Placental pericyte (primary cell): ENCODE results near the gene CRISP2. TPM values are rescaled to one million over a fixed set of nuclear protein-coding genes. Genes with fewer than 3 reads are reported as not detected.

Experiments used
- total RNA-seq: library from RNA; depleted of rRNA; stranded (reverse); fragments of >200 nt; gene quantifications from 2 replicates; pipeline ENCODE4 v1.2.3, GENCODE V29; 2012

CRISP2 gene, protein sequence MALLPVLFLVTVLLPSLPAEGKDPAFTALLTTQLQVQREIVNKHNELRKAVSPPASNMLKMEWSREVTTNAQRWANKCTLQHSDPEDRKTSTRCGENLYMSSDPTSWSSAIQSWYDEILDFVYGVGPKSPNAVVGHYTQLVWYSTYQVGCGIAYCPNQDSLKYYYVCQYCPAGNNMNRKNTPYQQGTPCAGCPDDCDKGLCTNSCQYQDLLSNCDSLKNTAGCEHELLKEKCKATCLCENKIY
- not detected in 2 replicates for total RNA-seq

DNA sequence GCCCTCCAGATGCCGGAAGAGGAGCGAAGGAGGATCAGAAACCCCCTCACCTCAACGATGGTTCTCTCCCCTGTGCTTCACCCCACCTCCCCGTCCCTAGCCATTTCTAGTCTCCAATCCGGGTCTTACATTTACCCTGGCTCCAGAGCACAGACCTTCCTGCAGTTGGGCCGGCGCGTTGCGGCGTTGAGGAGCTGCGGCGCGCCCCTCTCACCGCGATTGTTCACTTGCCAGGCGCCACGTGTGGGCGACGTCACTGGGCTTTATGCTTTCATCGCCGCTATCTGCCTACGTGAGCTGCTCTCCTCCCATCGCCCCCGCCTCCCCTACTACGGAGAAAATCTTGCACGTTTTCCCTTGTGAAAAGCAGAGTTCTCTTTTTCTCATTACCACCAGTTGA lies at the start of gene CRISP2:
Gene CRISP2 (minus strand): TSS at position 198 of the 400 bp plus-strand sequence. CDS start 4,347 bp downstream, outside the sequence.

DNA sequence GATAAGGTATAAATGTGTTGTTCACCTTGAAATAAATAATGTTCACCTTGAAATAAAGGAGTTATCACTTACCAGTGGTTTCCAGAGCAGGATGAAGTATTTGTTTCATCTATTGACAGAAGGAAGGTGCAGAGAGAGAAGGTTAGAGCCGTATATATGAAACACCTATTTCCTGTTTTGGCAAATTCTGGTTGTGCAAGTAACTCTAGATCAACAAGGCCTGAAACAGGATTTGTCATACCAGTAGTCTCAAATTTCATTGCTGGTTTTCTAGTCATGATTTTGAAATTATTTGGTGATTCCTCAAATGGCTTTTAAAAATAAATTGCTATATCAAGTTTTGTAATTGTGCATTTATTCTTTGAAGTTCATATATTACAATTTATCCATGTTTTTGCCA lies 30.9 kb upstream of the CRISP2 start, which contains the start of gene CRISP3:
Gene CRISP3 (minus strand): TSS at position 130 of the 400 bp plus-strand sequence. CDS start 21 bp downstream, at position 109.

Other genes starting within 250 kb of the CRISP2 start
- gene GLYATL3, start 213.6 kb downstream of the CRISP2 start, total RNA-seq = not detected in 2 replicates
- gene C6orf141, start 162.9 kb downstream of the CRISP2 start, total RNA-seq = 0.72 and 2.2 TPM in 2 replicates
- not detected in 2 replicates for gene RHAG, start 76.7 kb downstream of the CRISP2 start, total RNA-seq
- gene CRISP3, start 30.8 kb upstream of the CRISP2 start, total RNA-seq = not detected in 2 replicates
- gene PGK2, start 73.7 kb upstream of the CRISP2 start, total RNA-seq = not detected in 2 replicates
- not detected in 2 replicates for gene CRISP1, start 153.0 kb upstream of the CRISP2 start, total RNA-seq